Measurements from ENCODE around the gene KCNG4. TPM values are rescaled to one million over a fixed set of nuclear protein-coding genes. Genes with fewer than 3 reads are reported as not detected.
A peak's percentile ranks its signal among the peaks of the same experiment; 100 is the strongest.

KCNG4 gene
- total RNA-seq, 3 donors from 2014 or later (not counting 1 experiment from before 2014, with no cell fraction given), result not detected

DNA sequence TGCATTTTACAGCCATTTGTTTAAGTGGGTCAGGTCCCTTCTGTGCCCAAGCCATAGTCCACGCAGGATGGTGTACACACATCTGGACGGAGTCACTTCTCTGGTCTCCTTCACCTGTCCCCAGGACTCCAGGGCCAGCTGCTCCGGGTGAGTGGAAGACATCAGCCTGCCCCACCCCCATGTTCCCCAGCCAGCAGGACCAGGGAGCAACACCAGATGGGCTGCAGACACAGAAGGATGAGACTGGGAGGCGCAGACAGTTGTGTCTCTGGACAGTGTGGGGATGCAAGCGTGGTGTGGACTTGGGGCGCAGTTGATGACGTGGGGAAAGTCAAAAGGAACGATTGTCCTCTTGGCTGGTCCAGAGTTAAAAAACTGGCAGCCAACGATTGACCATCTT, 30.3 kb upstream of the KCNG4 start:
- Histone ChIP-seq H3K4me3 (ENCODE audit: low read length) (no peak overlapping the region), H3K4me1 (ENCODE audit: control insufficient read depth, insufficient read depth, low read length) (no peaks in the 10 kb centered on the region), H3K27me3 (ENCODE audit: control insufficient read depth, insufficient read depth, low read length) (no peaks in the 10 kb centered on the region), H3K27ac (ENCODE audit: low read length) (no peak overlapping the region), H3K36me3 (ENCODE audit: control insufficient read depth, insufficient read depth, low read length) (no peaks in the 10 kb centered on the region), H3K9me3 (ENCODE audit: control insufficient read depth, insufficient read depth, low read length) (no peaks in the 10 kb centered on the region)
- no peak overlapping the region for H3K27ac Mint-ChIP-seq
- 91% methylated on average over 9 of the region's 9 CpGs for WGBS (ENCODE audit: insufficient coverage)
- intact Hi-C loops (cut with micrococcal nuclease), result loop anchor here (10.0 kb wide), 1 partner anchor 465 kb away; no protein-coding TSS in a partner anchor
- ATAC-seq, result no peak
- peaks cover 0 to 5% of the 10 kb centered on the region in 2 donors for H3K27me3 Mint-ChIP-seq (ENCODE audit: low read depth in 2 of 2)
- no peaks in the 10 kb centered on the region for H3K36me3 Mint-ChIP-seq
- no peak overlapping the region for H3K4me3 Mint-ChIP-seq
- H3K9me3 Mint-ChIP-seq, result no peaks in the 10 kb centered on the region
- no peak for DNase-seq
- no peaks in the 10 kb centered on the region for H3K4me1 Mint-ChIP-seq
- TF ChIP-seq, protein P1, sequence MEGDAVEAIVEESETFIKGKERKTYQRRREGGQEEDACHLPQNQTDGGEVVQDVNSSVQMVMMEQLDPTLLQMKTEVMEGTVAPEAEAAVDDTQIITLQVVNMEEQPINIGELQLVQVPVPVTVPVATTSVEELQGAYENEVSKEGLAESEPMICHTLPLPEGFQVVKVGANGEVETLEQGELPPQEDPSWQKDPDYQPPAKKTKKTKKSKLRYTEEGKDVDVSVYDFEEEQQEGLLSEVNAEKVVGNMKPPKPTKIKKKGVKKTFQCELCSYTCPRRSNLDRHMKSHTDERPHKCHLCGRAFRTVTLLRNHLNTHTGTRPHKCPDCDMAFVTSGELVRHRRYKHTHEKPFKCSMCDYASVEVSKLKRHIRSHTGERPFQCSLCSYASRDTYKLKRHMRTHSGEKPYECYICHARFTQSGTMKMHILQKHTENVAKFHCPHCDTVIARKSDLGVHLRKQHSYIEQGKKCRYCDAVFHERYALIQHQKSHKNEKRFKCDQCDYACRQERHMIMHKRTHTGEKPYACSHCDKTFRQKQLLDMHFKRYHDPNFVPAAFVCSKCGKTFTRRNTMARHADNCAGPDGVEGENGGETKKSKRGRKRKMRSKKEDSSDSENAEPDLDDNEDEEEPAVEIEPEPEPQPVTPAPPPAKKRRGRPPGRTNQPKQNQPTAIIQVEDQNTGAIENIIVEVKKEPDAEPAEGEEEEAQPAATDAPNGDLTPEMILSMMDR (IDR thresholded peaks at IDR 0.05), result no peak

DNA sequence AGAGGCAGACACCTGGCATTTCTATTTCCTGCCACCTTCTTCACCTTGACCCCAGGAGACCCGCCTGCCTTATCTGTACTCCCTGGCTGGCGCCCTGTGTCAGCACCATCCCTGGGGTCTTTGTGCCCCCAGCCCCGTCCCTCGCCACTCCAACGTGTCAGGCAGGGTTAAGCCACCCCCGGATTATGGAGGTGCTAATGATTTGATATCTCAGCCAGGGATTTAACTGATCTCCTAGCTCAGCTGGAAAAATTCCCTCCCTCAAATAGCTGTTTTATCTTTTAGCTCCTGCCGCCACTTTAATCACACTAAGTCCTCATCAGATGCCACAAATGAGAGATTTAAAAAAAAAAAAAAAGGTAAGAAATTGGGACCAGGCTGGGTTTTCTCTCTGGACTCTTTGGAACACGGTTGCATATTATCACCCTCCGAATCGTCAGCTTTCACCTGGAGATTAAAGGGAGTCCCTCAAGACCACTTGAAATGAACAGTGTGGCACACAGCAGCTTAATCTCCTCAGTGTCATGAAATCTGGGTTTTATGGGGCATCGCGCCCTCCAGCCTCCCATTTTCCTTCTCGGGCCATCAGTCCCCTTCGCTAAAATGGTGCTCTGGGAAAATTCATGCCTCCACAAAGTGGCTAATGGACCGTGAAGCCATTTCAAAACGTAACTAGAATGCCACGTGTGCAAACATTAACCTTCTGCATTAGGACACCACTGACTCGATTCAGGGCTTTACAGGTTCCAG, 28.7 kb upstream of the KCNG4 start:
- H3K27ac Mint-ChIP-seq, result no peak overlapping the region
- no peaks in the 10 kb centered on the region for H3K9me3 ChIP-seq (ENCODE audit: control insufficient read depth, insufficient read depth, low read length)
- H3K27ac ChIP-seq (ENCODE audit: low read length), result no peak overlapping the region
- TF ChIP-seq, protein P1 (IDR thresholded peaks at IDR 0.05), result no peak
- H3K4me1 ChIP-seq (ENCODE audit: control insufficient read depth, insufficient read depth, low read length), result no peaks in the 10 kb centered on the region
- no peak for ATAC-seq
- no peak overlapping the region for H3K4me3 Mint-ChIP-seq
- H3K9me3 Mint-ChIP-seq, result no peaks in the 10 kb centered on the region
- WGBS (ENCODE audit: insufficient coverage), result 74% methylated on average over 17 of the region's 18 CpGs
- no peaks in the 10 kb centered on the region for H3K4me1 Mint-ChIP-seq
- H3K36me3 ChIP-seq (ENCODE audit: control insufficient read depth, insufficient read depth, low read length), result no peaks in the 10 kb centered on the region
- no peaks in the 10 kb centered on the region for H3K27me3 ChIP-seq (ENCODE audit: control insufficient read depth, insufficient read depth, low read length)
- H3K4me3 ChIP-seq (ENCODE audit: low read length), result no peak overlapping the region
- peaks cover 0 to 5% of the 10 kb centered on the region in 2 donors for H3K27me3 Mint-ChIP-seq (ENCODE audit: low read depth in 2 of 2)
- H3K36me3 Mint-ChIP-seq, result no peaks in the 10 kb centered on the region
- DNase-seq, result no peak
- intact Hi-C loops (cut with micrococcal nuclease), result no loop called here

DNA sequence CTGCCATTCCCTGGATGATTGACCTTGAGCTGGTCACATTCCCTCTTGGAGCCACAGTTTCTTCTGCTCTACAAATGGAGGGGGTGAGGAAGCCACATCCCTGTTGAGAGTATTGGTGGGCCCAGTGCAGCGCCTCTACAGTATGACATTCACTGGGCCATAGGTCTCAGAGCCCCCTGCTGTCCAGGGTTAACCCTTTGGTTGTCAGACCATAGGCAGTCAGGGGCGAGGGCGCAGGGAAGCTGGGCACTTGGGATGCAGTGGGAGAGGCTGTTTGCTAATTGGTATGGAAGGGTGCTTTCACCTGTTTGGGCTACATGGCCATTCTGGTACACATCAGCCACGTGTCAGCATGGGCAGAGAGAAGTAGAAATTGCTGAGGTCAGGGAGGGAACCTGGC, 27.6 kb upstream of the KCNG4 start:
- Histone ChIP-seq H3K36me3 (ENCODE audit: control insufficient read depth, insufficient read depth, low read length) (no peaks in the 10 kb centered on the region), H3K27me3 (ENCODE audit: control insufficient read depth, insufficient read depth, low read length) (no peaks in the 10 kb centered on the region), H3K4me1 (ENCODE audit: control insufficient read depth, insufficient read depth, low read length) (no peaks in the 10 kb centered on the region), H3K4me3 (ENCODE audit: low read length) (no peak overlapping the region), H3K27ac (ENCODE audit: low read length) (no peak overlapping the region), H3K9me3 (ENCODE audit: control insufficient read depth, insufficient read depth, low read length) (no peaks in the 10 kb centered on the region)
- no peak overlapping the region for H3K4me3 Mint-ChIP-seq
- intact Hi-C loops (cut with micrococcal nuclease), result no loop called here
- ATAC-seq (no peak), DNase-seq (no peak)
- H3K27ac Mint-ChIP-seq, result no peak overlapping the region
- TF ChIP-seq, protein P1 (IDR thresholded peaks at IDR 0.05), result no peak
- 83% methylated on average over 4 of the region's 4 CpGs for WGBS (ENCODE audit: insufficient coverage)
- H3K36me3 Mint-ChIP-seq, result no peaks in the 10 kb centered on the region
- no peaks in the 10 kb centered on the region for H3K4me1 Mint-ChIP-seq
- H3K9me3 Mint-ChIP-seq, result no peaks in the 10 kb centered on the region
- H3K27me3 Mint-ChIP-seq (ENCODE audit: low read depth in 2 of 2), result peaks cover 0 to 5% of the 10 kb centered on the region in 2 donors

DNA sequence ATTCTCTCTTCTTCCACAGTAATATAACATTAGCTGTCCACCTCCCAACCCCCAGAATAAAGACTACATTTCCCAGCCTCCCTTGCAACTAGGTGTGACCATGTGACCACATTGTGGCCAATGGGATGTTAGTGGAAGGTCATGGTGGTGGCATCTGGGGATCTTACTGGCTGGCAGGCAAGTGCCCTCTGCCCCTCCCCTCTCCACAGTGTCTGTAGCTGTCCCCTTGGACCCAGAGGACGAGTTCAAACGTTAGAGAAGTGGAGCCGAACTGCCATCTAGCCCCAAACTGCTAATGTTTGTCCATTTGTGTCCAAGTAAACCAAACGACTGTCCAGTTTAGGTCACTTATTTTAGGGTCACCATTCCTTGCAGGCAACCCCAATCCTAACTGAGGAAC, 26.6 kb upstream of the KCNG4 start:
- TF ChIP-seq, protein P1 (IDR thresholded peaks at IDR 0.05), result no peak
- ATAC-seq (peak in 2 of 3 donors; percentile 42 to 67), DNase-seq (peak in 1 of 2 donors; percentile 49)
- H3K36me3 ChIP-seq (ENCODE audit: control insufficient read depth, insufficient read depth, low read length), result no peaks in the 10 kb centered on the region
- H3K27me3 ChIP-seq (ENCODE audit: control insufficient read depth, insufficient read depth, low read length), result no peaks in the 10 kb centered on the region
- H3K27ac ChIP-seq (ENCODE audit: low read length), result no peak overlapping the region
- Mint-ChIP-seq H3K4me3 (no peak overlapping the region), H3K36me3 (no peaks in the 10 kb centered on the region), H3K4me1 (no peaks in the 10 kb centered on the region), H3K27me3 (ENCODE audit: low read depth in 2 of 2) (peaks cover 0 to 5% of the 10 kb centered on the region in 2 donors), H3K9me3 (no peaks in the 10 kb centered on the region), H3K27ac (no peak overlapping the region)
- intact Hi-C loops (cut with micrococcal nuclease), result no loop called here
- no peaks in the 10 kb centered on the region for H3K9me3 ChIP-seq (ENCODE audit: control insufficient read depth, insufficient read depth, low read length)
- H3K4me3 ChIP-seq (ENCODE audit: low read length), result no peak overlapping the region
- H3K4me1 ChIP-seq (ENCODE audit: control insufficient read depth, insufficient read depth, low read length), result no peaks in the 10 kb centered on the region
- 54% methylated on average over 4 of the region's 4 CpGs for WGBS (ENCODE audit: insufficient coverage)

Data from natural killer cell (primary cell).